ENCODE results near the gene GMEB1. TPM values are rescaled to one million over a fixed set of nuclear protein-coding genes. Genes with fewer than 3 reads are reported as not detected.
"Not testable (repeated sequence)": the region's sequence is repeated elsewhere in the genome, so short reads cannot be mapped to it uniquely, and the experiment has no call there.

The GMEB1 gene
- total RNA-seq, 1 donor from 2014 or later: 6.5 TPM

GRCh38 chr1:28737307-28738132 is 68.9 kb downstream of the GMEB1 start:
- ATAC-seq (peak; percentile 1), DNase-seq (ENCODE audit: missing footprints) (no peak)
- intact Hi-C loops (cut with DNase I): loop anchor here (5.0 to 10.0 kb wide), 3 partner anchors 70 to 503 kb away; partner anchors contain the start of genes ATP5IF1, DNAJC8, GMEB1 and MED18

GRCh38 chr1:28740118-28740517 is 71.5 kb downstream of the GMEB1 start:
- intact Hi-C loops (cut with DNase I): no loop called here
- DNase-seq (ENCODE audit: missing footprints) (no peak), ATAC-seq (no peak)

- DNase-seq (ENCODE audit: missing footprints) (no peak), ATAC-seq (no peak)
- intact Hi-C loops (cut with DNase I): no loop called here
These were observed 75.6 kb downstream of the GMEB1 start for GRCh38 chr1:28744184-28744583.

GRCh38 chr1:28745653-28746173 is 77.1 kb downstream of the GMEB1 start:
- intact Hi-C loops (cut with DNase I): no loop called here

GRCh38 chr1:28750330-28750729 is 81.7 kb downstream of the GMEB1 start:
- DNase-seq (ENCODE audit: missing footprints): no peak

More at GRCh38 chr1:28745653-28746173, 77.1 kb downstream of the GMEB1 start:
- ATAC-seq (no peak), DNase-seq (ENCODE audit: missing footprints) (no peak)

GRCh38 chr1:28750771-28751294 is 82.2 kb downstream of the GMEB1 start:
- DNase-seq (ENCODE audit: missing footprints); intact Hi-C loops (cut with DNase I); ATAC-seq: not testable (repeated sequence)

More at GRCh38 chr1:28750330-28750729, 81.7 kb downstream of the GMEB1 start:
- ATAC-seq: no peak
- intact Hi-C loops (cut with DNase I): no loop called here

- ATAC-seq (no peak), DNase-seq (ENCODE audit: missing footprints) (no peak)
- intact Hi-C loops (cut with DNase I): no loop called here
These were observed 82.9 kb downstream of the GMEB1 start for GRCh38 chr1:28751315-28752060.

GRCh38 chr1:28755701-28756100 is 87.1 kb downstream of the GMEB1 start:
- ATAC-seq: no peak
- no peak for DNase-seq (ENCODE audit: missing footprints)
- intact Hi-C loops (cut with DNase I): no loop called here

- intact Hi-C loops (cut with DNase I): no loop called here
- DNase-seq (ENCODE audit: missing footprints): no peak
- ATAC-seq: no peak
These were observed 88.3 kb downstream of the GMEB1 start for GRCh38 chr1:28756846-28757245.

GRCh38 chr1:28758420-28758819 is 89.8 kb downstream of the GMEB1 start:
- intact Hi-C loops (cut with DNase I): no loop called here
- DNase-seq (ENCODE audit: missing footprints) (no peak), ATAC-seq (no peak)

GRCh38 chr1:28759257-28759656 is 90.7 kb downstream of the GMEB1 start:
- DNase-seq (ENCODE audit: missing footprints): no peak
- intact Hi-C loops (cut with DNase I): no loop called here
- ATAC-seq: no peak

GRCh38 chr1:28761189-28761588 is 92.6 kb downstream of the GMEB1 start:
- no peak for DNase-seq (ENCODE audit: missing footprints)
- ATAC-seq: no peak
- intact Hi-C loops (cut with DNase I): no loop called here

- no peak for DNase-seq (ENCODE audit: missing footprints)
- intact Hi-C loops (cut with DNase I): no loop called here
- ATAC-seq: no peak
These were observed 98.1 kb downstream of the GMEB1 start for GRCh38 chr1:28766532-28767183.

Other genes with a start within 250 kb of the GMEB1 start
- gene RCC1, start 162.7 kb upstream of the GMEB1 start, total RNA-seq: 8.5 TPM
- 15.9 TPM for gene TRNAU1AP, start 115.7 kb upstream of the GMEB1 start, total RNA-seq
- gene RAB42, start 76.5 kb upstream of the GMEB1 start, total RNA-seq: 1.6 TPM
- gene TAF12, start 25.7 kb upstream of the GMEB1 start, total RNA-seq: 27.7 TPM
- gene RNU11, start 20.2 kb upstream of the GMEB1 start, total RNA-seq: not detected
- 37.9 TPM for gene YTHDF2, start 68.2 kb downstream of the GMEB1 start, total RNA-seq
- not detected for gene OPRD1, start 143.4 kb downstream of the GMEB1 start, total RNA-seq
- gene EPB41, start 245.8 kb downstream of the GMEB1 start, total RNA-seq: 24.9 TPM

All from Right ventricle myocardium inferior (tissue), 1 donor.